GM15510 (cell line): ENCODE data around the gene VSIG8.

Experiments used
- POLR2A ChIP-seq: IDR thresholded peaks from 3 replicates; pipeline ENCODE4 v1.6.1; 2011; ENCODE audit warnings: borderline replicate concordance; ENCODE audit not compliant: insufficient read length; ENCODE audit errors: extremely low read depth

The VSIG8 gene

GRCh38 chr1:159853417-159854115, 8.9 kb downstream of the VSIG8 start:
- no peak for TF ChIP-seq POLR2A

- no peak for TF ChIP-seq POLR2A
These were observed 11.1 kb downstream of the VSIG8 start for GRCh38 chr1:159851407-159851806.

GRCh38 chr1:159849626-159850366, 12.7 kb downstream of the VSIG8 start:
- TF ChIP-seq POLR2A, result no peak

GRCh38 chr1:159848326-159848725, 14.1 kb downstream of the VSIG8 start:
- no peak for TF ChIP-seq POLR2A

- TF ChIP-seq POLR2A, result no peak
These were observed 15.2 kb downstream of the VSIG8 start for GRCh38 chr1:159847231-159847630.

- TF ChIP-seq POLR2A, result no peak
These were observed 16.5 kb downstream of the VSIG8 start for GRCh38 chr1:159845751-159846629.

GRCh38 chr1:159843459-159843858, 19.0 kb downstream of the VSIG8 start:
- no peak for TF ChIP-seq POLR2A

- no peak for TF ChIP-seq POLR2A
These were observed 20.7 kb downstream of the VSIG8 start for GRCh38 chr1:159841749-159842148.

GRCh38 chr1:159839116-159839849, 23.2 kb downstream of the VSIG8 start:
- TF ChIP-seq POLR2A, result no peak

GRCh38 chr1:159838715-159839114, 23.7 kb downstream of the VSIG8 start:
- TF ChIP-seq POLR2A, result no peak

GRCh38 chr1:159835862-159836525, 26.5 kb downstream of the VSIG8 start:
- no peak for TF ChIP-seq POLR2A

GRCh38 chr1:159835356-159835755, 27.1 kb downstream of the VSIG8 start:
- no peak for TF ChIP-seq POLR2A

GRCh38 chr1:159832309-159832708, 30.1 kb downstream of the VSIG8 start:
- no peak for TF ChIP-seq POLR2A
